Aorta (tissue), 5 donors: ENCODE results near the gene ADAMTSL5. TPM values are rescaled to one million over a fixed set of nuclear protein-coding genes. Genes with fewer than 3 reads are reported as not detected.
"Not testable (repeated sequence)": the region's sequence is repeated elsewhere in the genome, so short reads cannot be mapped to it uniquely, and the experiment has no call there.

Experiments used
- ATAC-seq: fragments of 200-7000 bp; cut with Tn5 transposase; one replicate; pipeline ENCODE4 v1.9.1; 2022; ENCODE audit warnings: moderate library complexity; ENCODE audit not compliant: low FRiP score
- DNase-seq, 2 donors: peaks; one replicate each; pipeline ENCODE4 v3.0.0-alpha.2; 2020
- H3K27ac ChIP-seq, 2 donors: one replicate each; pipeline ENCODE4 v1.5.1; 2013; ENCODE audit warnings: low read length in 2 of 2, mild to moderate bottlenecking in 2 of 2, moderate library complexity in 2 of 2, control low read depth in 1 of 2, inconsistent platforms in 1 of 2, low read depth in 1 of 2
- H3K27me3 ChIP-seq, 2 donors: one replicate each; pipeline ENCODE4 v1.6.1; 2013; ENCODE audit warnings: control low read depth in 1 of 2, low read length in 1 of 2, mild to moderate bottlenecking in 1 of 2, moderate library complexity in 1 of 2; ENCODE audit not compliant: insufficient read depth in 2 of 2, control insufficient read depth in 1 of 2
- H3K36me3 ChIP-seq, 2 donors: one replicate each; pipeline ENCODE4 v1.6.1; 2013; ENCODE audit warnings: control low read depth in 1 of 2, low read length in 1 of 2, mild to moderate bottlenecking in 1 of 2; ENCODE audit not compliant: insufficient read depth in 2 of 2, control insufficient read depth in 1 of 2
- H3K4me1 ChIP-seq, 2 donors: one replicate each; pipeline ENCODE4 v1.6.1; 2013; ENCODE audit warnings: low read length in 2 of 2, control low read depth in 1 of 2, mild to moderate bottlenecking in 1 of 2, moderate library complexity in 1 of 2; ENCODE audit not compliant: insufficient read depth in 2 of 2, control insufficient read depth in 1 of 2
- H3K4me3 ChIP-seq, 2 donors: one replicate each; pipeline ENCODE4 v1.5.1; 2013; ENCODE audit warnings: low read length in 2 of 2, control low read depth in 1 of 2, mild to moderate bottlenecking in 1 of 2
- H3K9me3 ChIP-seq: one replicate; pipeline ENCODE4 v1.6.1; 2013; ENCODE audit warnings: mild to moderate bottlenecking, low read length; ENCODE audit not compliant: control insufficient read depth
- WGBS, 2 donors: extraction: QIAGEN DNeasy Blood & Tissue Kit; methylation state at CpG; one replicate each; pipeline ENCODE4 v1.1.7; 2013; 5-methylcytosine and 5-hydroxymethylcytosine counted together
- intact Hi-C, 2 donors: fragments of 100-400 bp; cut with DNase I; formaldehyde crosslinking; loops; one replicate each; pipeline versions ENCODE4 v1.14.2 to v1.15.0; 2022
- polyA plus RNA-seq, 2 donors: library from polyadenylated mRNA; stranded (reverse); fragments of 200-250 nt; gene quantifications; one replicate each; pipeline ENCODE4 v1.2.3, GENCODE V29; 2013
- total RNA-seq, 2 donors: library from RNA; stranded (reverse); fragmentation: NEBNext Ultra II Directional; extraction: Animal tissue kit (Norgen Biotek cat#: 25700); gene quantifications; one replicate each; pipeline ENCODE4 v1.2.1, GENCODE V29; 2021
- donor health status: healthy with polysubstance abuse.
- donor health status: Bipolar disorder and iron deficiency.
- donor health status: DM: no; HTN: no; CAD: no.
- donor health status: DM: no; HTN: no; CAD: no.
- donor health status: DM: yes; HTN: yes; CAD: no.

Gene ADAMTSL5
- total and polyA plus RNA-seq, 4 donors = 3.1 to 18.2 (median 6.1) TPM

- 88 to 89% methylated on average over 35 to 36 of the region's 36 CpGs for WGBS, 2 donors
- no peak for ATAC-seq
- H3K27me3 ChIP-seq = no peaks in the 10 kb centered on the region
- no peaks in the 10 kb centered on the region for H3K9me3 ChIP-seq
- H3K27ac ChIP-seq = no peak overlapping the region
- no peaks in the 10 kb centered on the region for H3K36me3 ChIP-seq
- intact Hi-C loops = no loop called here
- peak in 1 of 2 donors; percentile 76 for DNase-seq
- H3K4me3 ChIP-seq = no peak overlapping the region
- H3K4me1 ChIP-seq = no peaks in the 10 kb centered on the region
Observed at GRCh38 chr19:1481893-1482360, 30.9 kb downstream of the ADAMTSL5 start.

- Histone ChIP-seq H3K27me3 (no peaks in the 10 kb centered on the region), H3K4me3 (no peak overlapping the region), H3K9me3 (no peaks in the 10 kb centered on the region), H3K27ac (no peak overlapping the region), H3K36me3 (no peaks in the 10 kb centered on the region), H3K4me1 (no peaks in the 10 kb centered on the region)
- intact Hi-C loops = no loop called here
- ATAC-seq (no peak), DNase-seq (peak in 1 of 2 donors; percentile 56)
- WGBS, 2 donors = 88 to 92% methylated on average over 22 to 26 of the region's 26 CpGs
Observed at GRCh38 chr19:1481224-1481892, 31.5 kb downstream of the ADAMTSL5 start.

- Histone ChIP-seq H3K4me3 (peak within 1 kb of the TSS; percentile 86 to 89), H3K27ac (no peak within 1 kb of the TSS), H3K9me3 (no peaks in the 10 kb centered on the region), H3K27me3 (no peaks in the 10 kb centered on the region), H3K4me1 (no peaks in the 10 kb centered on the region), H3K36me3 (no peaks in the 10 kb centered on the region)
- 1% methylated on average over 52 to 71 of the region's 71 CpGs for WGBS, 2 donors
- DNase-seq (peak; percentile 97 to 99), ATAC-seq (peak; percentile 96)
- intact Hi-C loops = loop anchor here in 1 of 2 donors (1.0 kb wide), 1 partner anchor 11 kb away; the partner anchor contains the start of gene PCSK4
Observed at GRCh38 chr19:1478934-1479707, 33.7 kb downstream of the ADAMTSL5 start, which contains the start of gene C19orf25. C19orf25 (minus strand) TSS chr19:1479215; CDS start chr19:1478903, 312 bp downstream.

GRCh38 chr19:1477056-1477455, 35.8 kb downstream of the ADAMTSL5 start:
- WGBS, 2 donors = 95 to 97% methylated on average over 9 of the region's 9 CpGs
- ATAC-seq, H3K36me3 ChIP-seq, H3K4me1 ChIP-seq, H3K27ac ChIP-seq, H3K9me3 ChIP-seq, DNase-seq, H3K4me3 ChIP-seq, intact Hi-C loops, H3K27me3 ChIP-seq: not testable (repeated sequence)

DNA sequence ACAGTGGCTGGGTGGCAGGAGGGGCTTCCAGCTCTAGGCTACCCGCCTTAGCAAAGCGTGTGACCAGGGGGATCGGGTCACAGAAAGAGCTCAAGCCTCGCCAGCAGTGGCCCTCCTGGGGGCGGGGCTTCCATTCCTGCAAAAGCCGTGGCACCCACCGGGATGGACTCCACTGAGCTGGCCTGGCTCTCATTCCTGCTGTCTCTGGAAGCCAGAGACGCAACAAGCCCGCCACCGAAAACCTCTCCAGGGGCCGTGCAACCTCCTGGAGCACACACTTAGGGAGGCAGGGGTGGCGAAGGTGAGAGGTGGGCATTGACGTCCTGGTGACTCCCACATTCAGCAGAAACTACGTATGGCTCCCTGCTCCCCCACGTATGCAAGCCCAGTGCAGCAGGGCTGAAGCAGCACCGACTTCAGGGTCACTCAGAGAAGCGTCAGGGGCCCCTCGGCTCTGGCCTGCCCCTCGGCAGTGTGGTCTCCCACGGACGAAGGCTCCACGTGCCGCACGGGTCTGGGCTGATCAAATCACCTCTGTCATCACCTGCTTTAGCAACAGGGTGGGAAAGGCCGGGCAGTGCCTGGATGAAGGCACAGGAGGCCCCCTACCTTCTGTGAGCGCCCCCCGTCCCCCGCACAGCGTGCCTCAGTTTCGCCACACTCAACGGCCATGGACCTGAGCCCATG, 36.9 kb downstream of the ADAMTSL5 start:
- Histone ChIP-seq H3K4me3 (no peak overlapping the region), H3K27ac (no peak overlapping the region), H3K4me1 (no peaks in the 10 kb centered on the region), H3K36me3 (no peaks in the 10 kb centered on the region), H3K9me3 (no peaks in the 10 kb centered on the region), H3K27me3 (peaks cover 0 to 2% of the 10 kb centered on the region in 2 donors)
- DNase-seq = no peak
- no peak for ATAC-seq
- intact Hi-C loops = no loop called here
- WGBS, 2 donors = 91 to 92% methylated on average over 31 of the region's 31 CpGs

- H3K27ac ChIP-seq = no peak overlapping the region
- H3K27me3 ChIP-seq = peaks cover 0 to 2% of the 10 kb centered on the region in 2 donors
- WGBS, 2 donors = 88 to 91% methylated on average over 23 to 26 of the region's 26 CpGs
- no peak overlapping the region for H3K4me3 ChIP-seq
- H3K9me3 ChIP-seq = no peaks in the 10 kb centered on the region
- ATAC-seq (no peak), DNase-seq (no peak)
- H3K36me3 ChIP-seq = no peaks in the 10 kb centered on the region
- intact Hi-C loops = no loop called here
- H3K4me1 ChIP-seq = no peaks in the 10 kb centered on the region
Observed at GRCh38 chr19:1474765-1475351, 38.0 kb downstream of the ADAMTSL5 start.

DNA sequence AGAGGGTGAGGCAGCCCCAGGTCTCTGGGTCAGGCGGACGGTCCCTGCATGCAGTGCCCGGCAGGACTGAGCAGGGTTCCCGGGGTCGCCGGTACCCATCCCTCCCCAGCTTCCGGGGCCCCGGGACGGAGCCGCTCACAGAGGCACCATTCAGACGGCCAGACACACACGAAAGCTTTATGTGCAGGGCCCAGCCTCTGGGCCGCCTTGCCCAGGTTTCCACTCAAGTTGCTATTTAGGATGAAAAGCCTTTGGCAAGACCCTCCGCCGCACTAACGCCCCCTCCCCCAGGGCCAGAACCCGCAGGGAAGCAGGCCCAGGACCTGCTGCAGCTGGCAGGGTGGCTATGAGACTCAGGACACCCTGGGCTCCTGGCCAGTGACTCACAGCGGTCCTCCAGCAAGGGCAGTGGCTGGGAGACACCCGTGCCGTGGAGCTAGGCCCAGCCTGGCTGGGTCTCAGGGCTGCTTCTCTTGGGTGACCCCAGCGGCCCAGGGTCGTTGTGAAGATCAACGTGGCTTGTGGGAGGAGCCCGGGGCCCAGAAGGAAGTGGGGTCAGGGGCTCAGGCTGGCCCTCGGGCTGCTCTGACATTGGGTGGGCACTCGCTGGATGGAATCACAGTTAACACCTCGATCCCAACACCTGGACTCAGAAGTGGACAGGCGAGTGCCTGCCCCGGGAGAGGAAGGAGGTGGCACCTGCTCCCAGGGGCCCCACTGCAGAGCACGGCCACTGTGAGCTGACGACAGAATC, 38.6 kb downstream of the ADAMTSL5 start:
- DNase-seq (no peak), ATAC-seq (no peak)
- Histone ChIP-seq H3K27ac (no peak overlapping the region), H3K4me3 (no peak overlapping the region), H3K9me3 (no peaks in the 10 kb centered on the region), H3K36me3 (no peaks in the 10 kb centered on the region), H3K4me1 (no peaks in the 10 kb centered on the region), H3K27me3 (peaks cover 0 to 2% of the 10 kb centered on the region in 2 donors)
- intact Hi-C loops = no loop called here
- 70 to 74% methylated on average over 30 to 31 of the region's 31 CpGs for WGBS, 2 donors
